ENCODE results near the gene CCDC91. TPM values are rescaled to one million over a fixed set of nuclear protein-coding genes. Genes with fewer than 3 reads are reported as not detected.

CCDC91 gene
- total RNA-seq, 6 donors from 2014 or later, result 27.7 to 77.5 (median 30.2) TPM

DNA sequence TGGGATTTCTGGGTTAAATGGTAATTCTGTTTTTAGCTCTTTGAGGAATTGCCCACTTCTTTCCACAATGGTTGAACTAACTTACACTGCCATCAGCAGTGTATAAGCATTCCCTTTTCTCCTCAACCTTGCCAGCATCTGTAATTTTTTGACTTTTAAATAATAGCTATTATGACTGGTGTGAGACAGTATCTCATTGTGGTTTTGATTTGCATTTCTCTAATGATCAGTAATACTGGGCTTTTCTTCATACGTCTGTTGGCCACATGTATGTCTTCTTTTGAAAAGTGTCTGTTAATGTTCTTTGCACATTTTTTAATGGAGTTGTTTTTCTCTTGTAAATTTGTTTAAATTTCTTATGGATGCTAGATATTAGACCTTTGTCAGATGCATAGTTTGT lies 323.7 kb downstream of the CCDC91 start:
- ATAC-seq (ENCODE audit: low FRiP score in 2 of 2) (no peak), DNase-seq (no peak)
- no peak for TF ChIP-seq POLR2A (IDR thresholded peaks at IDR 0.05)
- TF ChIP-seq EP300 (IDR thresholded peaks at IDR 0.05), result no peak
- TF ChIP-seq, protein P1, sequence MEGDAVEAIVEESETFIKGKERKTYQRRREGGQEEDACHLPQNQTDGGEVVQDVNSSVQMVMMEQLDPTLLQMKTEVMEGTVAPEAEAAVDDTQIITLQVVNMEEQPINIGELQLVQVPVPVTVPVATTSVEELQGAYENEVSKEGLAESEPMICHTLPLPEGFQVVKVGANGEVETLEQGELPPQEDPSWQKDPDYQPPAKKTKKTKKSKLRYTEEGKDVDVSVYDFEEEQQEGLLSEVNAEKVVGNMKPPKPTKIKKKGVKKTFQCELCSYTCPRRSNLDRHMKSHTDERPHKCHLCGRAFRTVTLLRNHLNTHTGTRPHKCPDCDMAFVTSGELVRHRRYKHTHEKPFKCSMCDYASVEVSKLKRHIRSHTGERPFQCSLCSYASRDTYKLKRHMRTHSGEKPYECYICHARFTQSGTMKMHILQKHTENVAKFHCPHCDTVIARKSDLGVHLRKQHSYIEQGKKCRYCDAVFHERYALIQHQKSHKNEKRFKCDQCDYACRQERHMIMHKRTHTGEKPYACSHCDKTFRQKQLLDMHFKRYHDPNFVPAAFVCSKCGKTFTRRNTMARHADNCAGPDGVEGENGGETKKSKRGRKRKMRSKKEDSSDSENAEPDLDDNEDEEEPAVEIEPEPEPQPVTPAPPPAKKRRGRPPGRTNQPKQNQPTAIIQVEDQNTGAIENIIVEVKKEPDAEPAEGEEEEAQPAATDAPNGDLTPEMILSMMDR (IDR thresholded peaks at IDR 0.05), result no peak
- no peak for TF ChIP-seq POLR2AphosphoS5 (IDR thresholded peaks at IDR 0.05)
- Histone ChIP-seq H3K27ac (no peak overlapping the region), H3K9me3 (no peaks in the 10 kb centered on the region), H3K4me1 (no peaks in the 10 kb centered on the region), H3K36me3 (no peaks in the 10 kb centered on the region), H3K4me3 (no peak overlapping the region), H3K27me3 (no peaks in the 10 kb centered on the region)
- WGBS, 2 donors, result 91 to 94% methylated on average over 1 of the region's 1 CpG

DNA sequence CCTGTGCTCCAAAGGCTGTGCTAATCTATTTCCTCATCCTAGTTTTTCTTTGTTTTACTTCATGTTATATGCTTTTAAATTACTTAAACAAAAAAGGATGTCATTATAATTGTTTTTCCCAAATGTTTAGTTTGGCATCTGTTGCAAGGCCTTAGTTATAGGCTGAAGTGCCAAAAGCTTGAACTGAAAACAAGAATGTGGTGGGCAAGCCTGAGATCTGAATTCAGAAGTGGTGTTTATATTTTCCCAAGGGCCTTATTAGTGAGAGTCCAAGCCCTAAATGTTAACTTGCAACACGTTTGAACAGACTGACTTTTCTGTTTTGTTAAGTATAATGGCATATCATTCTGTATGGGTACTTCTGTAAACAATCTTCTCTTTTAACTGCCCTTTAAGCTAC lies 326.8 kb downstream of the CCDC91 start:
- no peaks in the 10 kb centered on the region for H3K9me3 ChIP-seq
- ATAC-seq (ENCODE audit: low FRiP score in 2 of 2) (no peak), DNase-seq (no peak)
- WGBS, 2 donors, result 30 to 45% methylated on average over 1 of the region's 1 CpG
- no peak overlapping the region for H3K27ac ChIP-seq
- H3K4me1 ChIP-seq, result no peaks in the 10 kb centered on the region
- no peaks in the 10 kb centered on the region for H3K27me3 ChIP-seq
- H3K4me3 ChIP-seq, result no peak overlapping the region
- H3K36me3 ChIP-seq, result no peaks in the 10 kb centered on the region
- TF ChIP-seq POLR2A (IDR thresholded peaks at IDR 0.05) (no peak), POLR2AphosphoS5 (IDR thresholded peaks at IDR 0.05) (no peak)
- TF ChIP-seq, protein P1 (IDR thresholded peaks at IDR 0.05), result no peak

DNA sequence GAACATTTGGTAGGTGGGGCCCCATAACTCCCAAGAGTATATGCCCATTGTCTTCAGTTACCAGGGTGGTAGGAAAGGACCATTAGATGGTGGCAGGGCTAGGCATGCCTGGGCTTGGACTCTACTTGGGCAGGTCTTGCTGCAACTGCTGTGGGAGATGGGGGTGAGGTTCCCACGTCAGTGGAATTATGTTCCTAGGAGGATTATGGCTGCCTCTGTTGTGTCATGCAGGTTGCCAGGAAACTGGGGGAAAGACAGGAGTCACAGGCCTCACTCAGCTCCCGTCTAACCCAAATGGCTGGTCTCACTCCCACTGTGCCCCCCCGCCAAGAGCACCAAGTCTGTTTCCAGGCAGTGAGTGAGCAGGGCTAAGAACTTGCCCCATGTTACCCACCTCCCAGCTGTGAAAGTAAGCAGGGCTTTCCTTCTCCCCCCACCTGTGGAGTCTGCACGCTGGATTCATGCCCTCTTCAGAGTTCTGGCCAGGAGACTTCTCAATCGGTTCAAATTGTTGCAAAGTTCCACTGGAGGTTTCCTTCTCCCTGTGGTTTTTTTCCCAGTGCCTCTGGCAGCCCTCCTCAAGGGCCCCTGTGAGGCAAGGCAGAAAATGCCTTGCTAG lies 337.5 kb downstream of the CCDC91 start:
- peaks cover 0 to 7% (median 4%) of the 10 kb centered on the region in 4 donors for H3K9me3 ChIP-seq
- H3K27ac ChIP-seq, result no peak overlapping the region
- H3K4me3 ChIP-seq, result no peak overlapping the region
- H3K27me3 ChIP-seq, result no peaks in the 10 kb centered on the region
- H3K4me1 ChIP-seq, result no peaks in the 10 kb centered on the region
- TF ChIP-seq EP300 (IDR thresholded peaks at IDR 0.05) (no peak), POLR2A (IDR thresholded peaks at IDR 0.05) (no peak), POLR2AphosphoS5 (IDR thresholded peaks at IDR 0.05) (no peak)
- TF ChIP-seq, protein P1 (IDR thresholded peaks at IDR 0.05), result no peak
- 93 to 94% methylated on average over 3 to 5 of the region's 5 CpGs for WGBS, 2 donors
- ATAC-seq (ENCODE audit: low FRiP score in 2 of 2) (peak in 1 of 2 donors; percentile 15), DNase-seq (no peak)
- no peaks in the 10 kb centered on the region for H3K36me3 ChIP-seq

DNA sequence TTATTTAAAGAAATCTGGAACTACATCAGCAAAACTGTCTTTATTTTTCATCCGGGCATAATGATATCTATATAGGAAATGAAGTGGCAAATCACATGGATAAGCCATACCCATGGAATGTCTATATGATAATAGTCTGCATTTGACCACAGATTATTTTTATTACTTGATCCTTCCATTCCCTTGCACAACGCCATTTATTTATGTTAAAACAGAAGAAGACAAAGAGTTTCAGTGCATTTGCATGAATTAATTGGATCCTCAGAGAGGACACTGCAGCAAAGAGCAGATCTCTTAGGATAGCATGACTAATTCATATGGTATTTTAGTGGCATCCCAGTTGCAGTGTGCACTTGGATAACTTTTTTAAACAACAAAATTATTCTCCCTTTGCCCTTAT lies 345.0 kb downstream of the CCDC91 start:
- Histone ChIP-seq H3K4me1 (no peaks in the 10 kb centered on the region), H3K27me3 (no peaks in the 10 kb centered on the region), H3K9me3 (no peaks in the 10 kb centered on the region), H3K36me3 (no peaks in the 10 kb centered on the region), H3K27ac (no peak overlapping the region), H3K4me3 (no peak overlapping the region)
- no peak for DNase-seq
- TF ChIP-seq POLR2A (IDR thresholded peaks at IDR 0.05) (no peak), EP300 (IDR thresholded peaks at IDR 0.05) (no peak), POLR2AphosphoS5 (IDR thresholded peaks at IDR 0.05) (no peak)
- TF ChIP-seq, protein P1 (IDR thresholded peaks at IDR 0.05), result no peak
- no peak for ATAC-seq (ENCODE audit: low FRiP score in 2 of 2)
- 87 to 91% methylated on average over 2 of the region's 2 CpGs for WGBS, 2 donors

DNA sequence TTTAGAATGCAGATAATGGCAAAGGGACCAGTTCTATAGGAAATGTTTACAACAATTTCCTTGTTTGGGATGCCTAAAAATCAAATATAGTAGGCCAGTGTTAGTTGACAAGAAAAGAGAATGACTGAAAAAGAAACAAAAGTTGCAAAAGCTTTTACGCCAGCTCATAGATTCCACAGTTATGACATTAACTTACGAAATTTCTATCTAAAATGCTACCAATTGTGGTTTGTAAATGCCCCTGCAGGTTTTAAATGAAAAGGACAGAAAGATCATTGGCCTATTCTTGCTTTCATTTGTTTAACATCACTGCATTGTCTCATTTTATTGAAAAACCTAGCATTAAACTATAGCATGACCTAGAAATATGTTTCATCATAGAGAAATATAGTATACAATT lies 345.8 kb downstream of the CCDC91 start:
- Histone ChIP-seq H3K4me1 (no peaks in the 10 kb centered on the region), H3K4me3 (no peak overlapping the region), H3K36me3 (no peaks in the 10 kb centered on the region), H3K27me3 (no peaks in the 10 kb centered on the region), H3K27ac (no peak overlapping the region), H3K9me3 (no peaks in the 10 kb centered on the region)
- ATAC-seq (ENCODE audit: low FRiP score in 2 of 2) (no peak), DNase-seq (no peak)
- WGBS, 2 donors, result 69 to 75% methylated on average over 2 of the region's 2 CpGs
- TF ChIP-seq POLR2A (IDR thresholded peaks at IDR 0.05), result no peak
- TF ChIP-seq, protein P1 (IDR thresholded peaks at IDR 0.05), result no peak
- no peak for TF ChIP-seq EP300 (IDR thresholded peaks at IDR 0.05)
